Measurements from ENCODE around the gene ADGRG6. TPM values are rescaled to one million over a fixed set of nuclear protein-coding genes. Genes with fewer than 3 reads are reported as not detected.
"Not testable (repeated sequence)": the region's sequence is repeated elsewhere in the genome, so short reads cannot be mapped to it uniquely, and the experiment has no call there.

Gene ADGRG6
- total RNA-seq, 1 donor from 2014 or later, result 0.07 TPM

- intact Hi-C loops (cut with micrococcal nuclease), result no loop called here
- Mint-ChIP-seq H3K27me3 (ENCODE audit: low read depth) (peaks cover 29% of the 10 kb centered on the region), H3K36me3 (ENCODE audit: low read depth) (no peaks in the 10 kb centered on the region), H3K4me1 (ENCODE audit: low read depth) (no peaks in the 10 kb centered on the region), H3K9me3 (no peaks in the 10 kb centered on the region), H3K27ac (no peak overlapping the region), H3K4me3 (ENCODE audit: low read depth) (no peak overlapping the region)
- DNase-seq (ENCODE audit: low spot score), result no peak
These were observed 117.3 kb downstream of the ADGRG6 start for GRCh38 chr6:142419071-142419470.

- Mint-ChIP-seq H3K27me3 (ENCODE audit: low read depth) (peaks cover 24% of the 10 kb centered on the region), H3K4me1 (ENCODE audit: low read depth) (no peaks in the 10 kb centered on the region), H3K36me3 (ENCODE audit: low read depth) (no peaks in the 10 kb centered on the region), H3K4me3 (ENCODE audit: low read depth) (no peak overlapping the region), H3K27ac (no peak overlapping the region), H3K9me3 (peaks cover 3% of the 10 kb centered on the region)
- DNase-seq (ENCODE audit: low spot score), result no peak
- intact Hi-C loops (cut with micrococcal nuclease), result no loop called here
These were observed 119.0 kb downstream of the ADGRG6 start for GRCh38 chr6:142420802-142421201.

GRCh38 chr6:142421285-142422117, 119.7 kb downstream of the ADGRG6 start:
- no peak for DNase-seq (ENCODE audit: low spot score)
- H3K27ac Mint-ChIP-seq, result no peak overlapping the region
- H3K4me3 Mint-ChIP-seq (ENCODE audit: low read depth), result no peak overlapping the region
- peaks cover 23% of the 10 kb centered on the region for H3K27me3 Mint-ChIP-seq (ENCODE audit: low read depth)
- intact Hi-C loops (cut with micrococcal nuclease), result no loop called here
- peaks cover 3% of the 10 kb centered on the region for H3K9me3 Mint-ChIP-seq
- H3K4me1 Mint-ChIP-seq (ENCODE audit: low read depth), result no peaks in the 10 kb centered on the region
- H3K36me3 Mint-ChIP-seq (ENCODE audit: low read depth), result no peaks in the 10 kb centered on the region

GRCh38 chr6:142426444-142427132, 124.8 kb downstream of the ADGRG6 start:
- DNase-seq (ENCODE audit: low spot score); H3K9me3 Mint-ChIP-seq; H3K27ac Mint-ChIP-seq; H3K27me3 Mint-ChIP-seq (ENCODE audit: low read depth); H3K4me1 Mint-ChIP-seq (ENCODE audit: low read depth); intact Hi-C loops (cut with micrococcal nuclease); H3K36me3 Mint-ChIP-seq (ENCODE audit: low read depth); H3K4me3 Mint-ChIP-seq (ENCODE audit: low read depth): not testable (repeated sequence)

- H3K4me1 Mint-ChIP-seq (ENCODE audit: low read depth); H3K4me3 Mint-ChIP-seq (ENCODE audit: low read depth); H3K36me3 Mint-ChIP-seq (ENCODE audit: low read depth); H3K27me3 Mint-ChIP-seq (ENCODE audit: low read depth); H3K9me3 Mint-ChIP-seq; intact Hi-C loops (cut with micrococcal nuclease); H3K27ac Mint-ChIP-seq; DNase-seq (ENCODE audit: low spot score): not testable (repeated sequence)
These were observed 126.7 kb downstream of the ADGRG6 start for GRCh38 chr6:142428468-142428867.

- no peak for DNase-seq (ENCODE audit: low spot score)
- Mint-ChIP-seq H3K36me3 (ENCODE audit: low read depth) (no peaks in the 10 kb centered on the region), H3K27me3 (ENCODE audit: low read depth) (peaks cover 2% of the 10 kb centered on the region), H3K27ac (no peak overlapping the region), H3K9me3 (peaks cover 3% of the 10 kb centered on the region), H3K4me1 (ENCODE audit: low read depth) (no peaks in the 10 kb centered on the region), H3K4me3 (ENCODE audit: low read depth) (no peak overlapping the region)
- intact Hi-C loops (cut with micrococcal nuclease), result no loop called here
These were observed 127.4 kb downstream of the ADGRG6 start for GRCh38 chr6:142429195-142429594.

GRCh38 chr6:142433419-142433818, 131.6 kb downstream of the ADGRG6 start:
- Mint-ChIP-seq H3K36me3 (ENCODE audit: low read depth) (no peaks in the 10 kb centered on the region), H3K4me1 (ENCODE audit: low read depth) (no peaks in the 10 kb centered on the region), H3K9me3 (no peaks in the 10 kb centered on the region), H3K27ac (no peak overlapping the region), H3K27me3 (ENCODE audit: low read depth) (peaks cover 11% of the 10 kb centered on the region), H3K4me3 (ENCODE audit: low read depth) (no peak overlapping the region)
- no peak for DNase-seq (ENCODE audit: low spot score)
- intact Hi-C loops (cut with micrococcal nuclease), result no loop called here

- intact Hi-C loops (cut with micrococcal nuclease), result no loop called here
- Mint-ChIP-seq H3K27me3 (ENCODE audit: low read depth) (peaks cover 9% of the 10 kb centered on the region), H3K9me3 (no peaks in the 10 kb centered on the region), H3K4me3 (ENCODE audit: low read depth) (no peak overlapping the region), H3K36me3 (ENCODE audit: low read depth) (no peaks in the 10 kb centered on the region), H3K27ac (no peak overlapping the region), H3K4me1 (ENCODE audit: low read depth) (no peaks in the 10 kb centered on the region)
- no peak for DNase-seq (ENCODE audit: low spot score)
These were observed 137.1 kb downstream of the ADGRG6 start for GRCh38 chr6:142438898-142439297.

- Mint-ChIP-seq H3K4me1 (ENCODE audit: low read depth) (no peaks in the 10 kb centered on the region), H3K9me3 (no peaks in the 10 kb centered on the region), H3K27ac (no peak overlapping the region), H3K4me3 (ENCODE audit: low read depth) (no peak overlapping the region), H3K36me3 (ENCODE audit: low read depth) (no peaks in the 10 kb centered on the region), H3K27me3 (ENCODE audit: low read depth) (peaks cover 9% of the 10 kb centered on the region)
- intact Hi-C loops (cut with micrococcal nuclease), result no loop called here
- DNase-seq (ENCODE audit: low spot score), result no peak
These were observed 138.9 kb downstream of the ADGRG6 start for GRCh38 chr6:142440600-142441293.

- Mint-ChIP-seq H3K9me3 (no peaks in the 10 kb centered on the region), H3K4me3 (ENCODE audit: low read depth) (no peak overlapping the region)
These were observed 139.9 kb downstream of the ADGRG6 start for GRCh38 chr6:142441716-142442115.

GRCh38 chr6:142443102-142443501, 141.3 kb downstream of the ADGRG6 start:
- Mint-ChIP-seq H3K4me1 (ENCODE audit: low read depth) (no peaks in the 10 kb centered on the region), H3K27ac (no peak overlapping the region), H3K9me3 (no peaks in the 10 kb centered on the region), H3K4me3 (ENCODE audit: low read depth) (no peak overlapping the region), H3K36me3 (ENCODE audit: low read depth) (no peaks in the 10 kb centered on the region), H3K27me3 (ENCODE audit: low read depth) (peaks cover 5% of the 10 kb centered on the region)
- intact Hi-C loops (cut with micrococcal nuclease), result no loop called here
- no peak for DNase-seq (ENCODE audit: low spot score)

More at GRCh38 chr6:142441716-142442115, 139.9 kb downstream of the ADGRG6 start:
- no peaks in the 10 kb centered on the region for H3K36me3 Mint-ChIP-seq (ENCODE audit: low read depth)
- H3K27ac Mint-ChIP-seq, result no peak overlapping the region
- no peak for DNase-seq (ENCODE audit: low spot score)
- H3K27me3 Mint-ChIP-seq (ENCODE audit: low read depth), result peaks cover 3% of the 10 kb centered on the region
- intact Hi-C loops (cut with micrococcal nuclease), result no loop called here
- no peaks in the 10 kb centered on the region for H3K4me1 Mint-ChIP-seq (ENCODE audit: low read depth)

GRCh38 chr6:142443532-142443931, 141.7 kb downstream of the ADGRG6 start:
- no peaks in the 10 kb centered on the region for H3K4me1 Mint-ChIP-seq (ENCODE audit: low read depth)
- no peaks in the 10 kb centered on the region for H3K36me3 Mint-ChIP-seq (ENCODE audit: low read depth)
- intact Hi-C loops (cut with micrococcal nuclease), result no loop called here
- DNase-seq (ENCODE audit: low spot score), result no peak
- H3K27me3 Mint-ChIP-seq (ENCODE audit: low read depth), result peaks cover 5% of the 10 kb centered on the region
- H3K27ac Mint-ChIP-seq, result no peak overlapping the region
- no peak overlapping the region for H3K4me3 Mint-ChIP-seq (ENCODE audit: low read depth)
- no peaks in the 10 kb centered on the region for H3K9me3 Mint-ChIP-seq

GRCh38 chr6:142444376-142444775, 142.6 kb downstream of the ADGRG6 start:
- Mint-ChIP-seq H3K4me3 (ENCODE audit: low read depth) (no peak overlapping the region), H3K27ac (no peak overlapping the region), H3K27me3 (ENCODE audit: low read depth) (peaks cover 5% of the 10 kb centered on the region), H3K36me3 (ENCODE audit: low read depth) (no peaks in the 10 kb centered on the region), H3K9me3 (no peaks in the 10 kb centered on the region), H3K4me1 (ENCODE audit: low read depth) (no peaks in the 10 kb centered on the region)
- intact Hi-C loops (cut with micrococcal nuclease), result no loop called here
- no peak for DNase-seq (ENCODE audit: low spot score)
